Thyroid gland (tissue), 4 donors: ENCODE measurements around the gene SBNO1. TPM values are rescaled to one million over a fixed set of nuclear protein-coding genes. Genes with fewer than 3 reads are reported as not detected.

Experiments
- DNase-seq, 2 donors: peaks; one replicate each; pipeline ENCODE4 v3.0.0-alpha.2; 2019
- H3K27ac ChIP-seq, 3 donors: fragments of 200-600 bp; sonication (generic); 1 replicate in 2 of 3; 2 replicates in 1 of 3; pipeline ENCODE4 v1.5.1; 2016 to 2019; ENCODE audit warnings: mild to moderate bottlenecking in 1 of 3, moderate library complexity in 1 of 3
- H3K27me3 ChIP-seq: fragments of 200-600 bp; sonication (generic); one replicate; pipeline ENCODE4 v1.5.1; 2019
- H3K36me3 ChIP-seq, 2 donors: fragments of 200-600 bp; sonication (generic); one replicate each; pipeline ENCODE4 v1.5.1; 2016 to 2019
- H3K4me1 ChIP-seq, 2 donors: fragments of 200-600 bp; sonication (generic); one replicate each; pipeline ENCODE4 v1.5.1; 2017 to 2019
- H3K4me3 ChIP-seq, 3 donors: fragments of 200-600 bp; sonication (generic); replicated peaks in 1 of 3; 1 replicate in 2 of 3; 2 replicates in 1 of 3; pipeline ENCODE4 v1.5.1; 2016; ENCODE audit warnings: mild to moderate bottlenecking in 1 of 3
- H3K9me3 ChIP-seq: fragments of 200-600 bp; sonication (generic); one replicate; pipeline ENCODE4 v1.5.1; 2017
- POLR2A ChIP-seq, 2 donors: fragments of 450-650 bp; IDR thresholded peaks; one replicate each; pipeline ENCODE4 v1.6.1; 2017; ENCODE audit warnings: antibody characterized with exemption in 2 of 2, mild to moderate bottlenecking in 2 of 2, moderate library complexity in 1 of 2
- WGBS, 2 donors: methylation state at CpG; one replicate each; pipeline ENCODE4 v1.1.5; 2017; 5-methylcytosine and 5-hydroxymethylcytosine counted together
- intact Hi-C: fragments of 100-400 bp; cut with DNase I; formaldehyde crosslinking; loops from one replicate; pipeline ENCODE4 v1.15.1; 2023
- total RNA-seq, 4 donors: library from RNA; depleted of rRNA; stranded (reverse); fragments of >200 nt; gene quantifications; one replicate each; pipeline ENCODE4 v1.2.3, GENCODE V29; 2016
- TF ChIP-seq, protein P1 (sequence below), 6 experiments: fragments of 200-600 bp in 3 of 6; fragments of 450-650 bp in 3 of 6; sonication (generic) in 3 of 6; IDR thresholded peaks; one replicate each; pipeline ENCODE4 v1.5.1; 2016 to 2019; ENCODE audit warnings: antibody characterized with exemption in 6 of 6, mild to moderate bottlenecking in 2 of 6, inconsistent platforms in 1 of 6, moderate library complexity in 1 of 6

The SBNO1 gene
- total RNA-seq, 4 donors from 2014 or later = 32.4 to 50.3 (median 42.9) TPM

DNA sequence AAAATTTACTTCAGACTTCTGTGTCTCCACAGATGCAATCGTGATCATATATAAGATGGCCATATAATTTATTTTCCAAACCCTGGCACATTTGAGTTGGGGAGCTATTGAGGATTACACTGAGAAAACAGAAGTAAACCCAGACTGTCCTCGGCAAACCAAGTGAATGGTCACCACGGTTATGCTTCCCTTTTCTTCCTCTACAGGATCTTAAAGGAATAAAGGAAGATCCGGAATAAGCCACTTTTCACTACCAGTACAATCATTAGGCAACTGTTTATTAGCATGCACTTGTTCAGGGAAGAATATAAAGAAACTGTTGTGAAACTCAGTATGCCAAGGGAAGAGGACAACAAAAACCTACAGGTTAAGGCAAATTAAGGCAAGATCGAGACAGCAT is 27.6 kb downstream of the SBNO1 start:
- no peak overlapping the region for H3K4me3 ChIP-seq
- peaks cover 36 to 54% of the 10 kb centered on the region in 2 donors for H3K36me3 ChIP-seq
- intact Hi-C loops = no loop called here
- H3K27ac ChIP-seq = no peak overlapping the region
- no peaks in the 10 kb centered on the region for H3K9me3 ChIP-seq
- no peak for DNase-seq
- no peaks in the 10 kb centered on the region for H3K27me3 ChIP-seq
- TF ChIP-seq POLR2A (IDR thresholded peaks at IDR 0.05) = no peak
- TF ChIP-seq, protein P1, sequence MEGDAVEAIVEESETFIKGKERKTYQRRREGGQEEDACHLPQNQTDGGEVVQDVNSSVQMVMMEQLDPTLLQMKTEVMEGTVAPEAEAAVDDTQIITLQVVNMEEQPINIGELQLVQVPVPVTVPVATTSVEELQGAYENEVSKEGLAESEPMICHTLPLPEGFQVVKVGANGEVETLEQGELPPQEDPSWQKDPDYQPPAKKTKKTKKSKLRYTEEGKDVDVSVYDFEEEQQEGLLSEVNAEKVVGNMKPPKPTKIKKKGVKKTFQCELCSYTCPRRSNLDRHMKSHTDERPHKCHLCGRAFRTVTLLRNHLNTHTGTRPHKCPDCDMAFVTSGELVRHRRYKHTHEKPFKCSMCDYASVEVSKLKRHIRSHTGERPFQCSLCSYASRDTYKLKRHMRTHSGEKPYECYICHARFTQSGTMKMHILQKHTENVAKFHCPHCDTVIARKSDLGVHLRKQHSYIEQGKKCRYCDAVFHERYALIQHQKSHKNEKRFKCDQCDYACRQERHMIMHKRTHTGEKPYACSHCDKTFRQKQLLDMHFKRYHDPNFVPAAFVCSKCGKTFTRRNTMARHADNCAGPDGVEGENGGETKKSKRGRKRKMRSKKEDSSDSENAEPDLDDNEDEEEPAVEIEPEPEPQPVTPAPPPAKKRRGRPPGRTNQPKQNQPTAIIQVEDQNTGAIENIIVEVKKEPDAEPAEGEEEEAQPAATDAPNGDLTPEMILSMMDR (IDR thresholded peaks at IDR 0.05) = no peak
- WGBS, 2 donors = 82 to 93% methylated on average over 5 of the region's 5 CpGs
- no peaks in the 10 kb centered on the region for H3K4me1 ChIP-seq

DNA sequence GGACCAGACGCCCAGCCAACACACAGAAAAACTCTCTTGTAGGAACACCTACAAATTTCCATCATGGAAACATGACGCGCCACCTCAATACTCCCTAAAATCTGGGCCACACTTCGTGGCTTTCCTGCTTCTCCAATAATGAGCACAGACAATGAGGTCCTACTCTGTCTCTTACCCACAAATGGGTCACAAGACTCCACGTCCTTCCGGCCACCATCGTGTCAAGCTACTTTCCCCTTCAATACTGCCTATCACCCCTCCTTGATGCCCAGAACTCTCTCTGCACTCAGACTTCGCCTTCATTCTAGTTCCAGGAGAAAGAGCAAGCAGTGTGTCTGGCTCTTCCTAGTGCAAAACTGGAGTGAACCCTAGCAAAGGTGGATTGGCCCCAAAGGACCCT is 28.1 kb downstream of the SBNO1 start:
- WGBS, 2 donors = 92 to 95% methylated on average over 8 of the region's 8 CpGs
- TF ChIP-seq, protein P1 (IDR thresholded peaks at IDR 0.05) = no peak
- TF ChIP-seq POLR2A (IDR thresholded peaks at IDR 0.05) = no peak
- Histone ChIP-seq H3K4me1 (no peaks in the 10 kb centered on the region), H3K9me3 (no peaks in the 10 kb centered on the region), H3K4me3 (no peak overlapping the region), H3K36me3 (peaks cover 42 to 52% of the 10 kb centered on the region in 2 donors), H3K27me3 (no peaks in the 10 kb centered on the region), H3K27ac (no peak overlapping the region)
- no peak for DNase-seq
- intact Hi-C loops = no loop called here

DNA sequence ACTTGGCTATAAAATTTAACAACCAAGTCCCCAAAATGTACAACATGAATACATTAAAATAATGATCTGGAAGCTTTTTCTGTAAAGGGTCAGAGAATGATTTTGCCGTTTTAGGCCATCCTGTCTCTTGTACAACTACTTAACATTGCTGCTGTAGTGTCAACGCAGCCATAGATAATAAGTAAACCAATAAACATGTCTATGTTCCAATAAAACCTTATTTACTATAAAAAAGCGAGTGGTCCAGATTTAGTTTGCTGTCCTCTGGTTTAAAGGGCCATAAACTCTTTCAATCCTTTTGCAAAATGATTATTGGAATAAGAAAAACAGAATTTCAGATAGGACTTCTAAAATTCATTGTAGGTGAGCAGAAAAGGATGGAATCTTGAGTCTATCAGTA is 29.2 kb downstream of the SBNO1 start:
- TF ChIP-seq POLR2A (IDR thresholded peaks at IDR 0.05) = no peak
- TF ChIP-seq, protein P1 (IDR thresholded peaks at IDR 0.05) = no peak
- no peaks in the 10 kb centered on the region for H3K27me3 ChIP-seq
- no peak overlapping the region for H3K27ac ChIP-seq
- 89 to 90% methylated on average over 3 of the region's 3 CpGs for WGBS, 2 donors
- no peak for DNase-seq
- no peaks in the 10 kb centered on the region for H3K4me1 ChIP-seq
- peaks cover 43 to 49% of the 10 kb centered on the region in 2 donors for H3K36me3 ChIP-seq
- no peak overlapping the region for H3K4me3 ChIP-seq
- no peaks in the 10 kb centered on the region for H3K9me3 ChIP-seq
- intact Hi-C loops = no loop called here

DNA sequence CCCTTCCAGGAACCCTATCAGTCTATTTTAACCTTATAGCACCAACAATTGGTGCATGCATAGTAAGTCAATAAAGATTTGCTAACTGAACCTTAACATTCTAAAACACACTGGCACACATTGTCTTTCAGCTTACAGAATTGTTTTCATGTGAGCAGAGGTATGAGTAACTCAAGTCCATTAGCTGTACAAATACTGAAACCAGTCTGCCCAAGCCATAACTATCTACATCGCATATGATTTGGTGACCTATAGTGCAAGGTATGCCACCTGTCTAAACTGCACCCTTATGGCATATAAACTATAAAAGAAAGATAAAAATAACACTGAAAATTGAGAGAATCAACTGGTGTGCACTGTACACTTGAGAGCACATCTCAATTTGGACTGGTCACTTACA is 34.8 kb downstream of the SBNO1 start:
- Histone ChIP-seq H3K27me3 (no peaks in the 10 kb centered on the region), H3K9me3 (no peaks in the 10 kb centered on the region), H3K36me3 (peaks cover 77 to 81% of the 10 kb centered on the region in 2 donors), H3K27ac (no peak overlapping the region), H3K4me3 (no peak overlapping the region), H3K4me1 (no peaks in the 10 kb centered on the region)
- TF ChIP-seq, protein P1 (IDR thresholded peaks at IDR 0.05) = no peak
- WGBS, 2 donors = 91 to 100% methylated on average over 1 of the region's 1 CpG
- intact Hi-C loops = no loop called here
- no peak for DNase-seq

DNA sequence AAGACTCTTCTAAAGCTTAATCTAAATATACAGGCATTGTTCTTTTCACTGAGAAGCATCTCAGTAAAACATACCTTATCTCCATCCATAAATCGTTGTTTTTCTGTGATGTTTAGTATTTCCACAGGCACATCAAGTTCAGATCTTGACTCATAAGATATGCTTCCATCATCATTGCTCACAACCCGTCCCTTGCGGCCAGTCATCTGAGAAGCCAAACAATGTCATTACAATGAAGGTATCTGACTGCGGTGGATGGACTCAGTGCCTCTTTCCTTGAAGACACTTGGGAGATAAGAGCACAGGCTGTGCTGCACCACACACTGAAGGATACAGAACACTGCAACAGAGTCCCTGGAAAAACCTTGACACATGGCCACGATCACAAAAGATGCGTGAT is 44.8 kb downstream of the SBNO1 start:
- no peak overlapping the region for H3K4me3 ChIP-seq
- TF ChIP-seq POLR2A (IDR thresholded peaks at IDR 0.05) = no peak
- TF ChIP-seq, protein P1 (IDR thresholded peaks at IDR 0.05) = no peak
- H3K36me3 ChIP-seq = peaks cover 82 to 89% of the 10 kb centered on the region in 2 donors
- 93% methylated on average over 6 of the region's 6 CpGs for WGBS, 2 donors
- no peaks in the 10 kb centered on the region for H3K4me1 ChIP-seq
- intact Hi-C loops = no loop called here
- no peak for DNase-seq
- no peaks in the 10 kb centered on the region for H3K27me3 ChIP-seq
- no peaks in the 10 kb centered on the region for H3K9me3 ChIP-seq
- no peak overlapping the region for H3K27ac ChIP-seq
